IMR-90 (cell line): ENCODE results near the gene SEPTIN8. TPM values are rescaled to one million over a fixed set of nuclear protein-coding genes. Genes with fewer than 3 reads are reported as not detected.

Experiments
- ATAC-seq: fragments of 200-7000 bp; cut with Tn5 transposase; 2 replicates; pipeline ENCODE4 v1.9.1; 2020; ENCODE audit warnings: low read depth, mild to moderate bottlenecking, moderate library complexity
- BruUV-seq: library from RNA; stranded (reverse); fragments of 400-500 nt; replicated peaks from 2 replicates; lab custom pipeline; 2021; lab: Mats Ljungman, UMichigan
- CTCF ChIA-PET: fragments of 300-600 bp; formaldehyde crosslinking; extraction: SDS; loops from one replicate; lab custom pipeline; 2021; ENCODE audit warnings: antibody characterized with exemption; lab: Yijun Ruan, JAX
- POLR2A ChIA-PET: fragments of 300-600 bp; sonication (Branson Sonifier 250); formaldehyde crosslinking; loops from one replicate; lab custom pipeline; 2022; ENCODE audit warnings: antibody characterized with exemption; ENCODE audit not compliant: unreplicated experiment; lab: Charles Lee
- DNase-seq: peaks from one replicate; pipeline ENCODE4 v3.0.0; 2013
- H2AFZ ChIP-seq: replicated peaks from 2 replicates; pipeline ENCODE3; 2013; ENCODE audit warnings: low read length, mild to moderate bottlenecking; ENCODE audit not compliant: poor library complexity
- H2AK5ac ChIP-seq: 2 replicates; pipeline ENCODE4 v1.6.1; 2013; ENCODE audit warnings: low read depth, low read length, inconsistent platforms
- H2AK9ac ChIP-seq: replicated peaks from 2 replicates; pipeline ENCODE3; 2013; ENCODE audit warnings: mild to moderate bottlenecking, low read depth, low read length, moderate library complexity; ENCODE audit not compliant: poor library complexity
- H2BK120ac ChIP-seq: 2 replicates; pipeline ENCODE4 v1.6.1; 2013; ENCODE audit warnings: low read depth, low read length, inconsistent platforms
- H2BK15ac ChIP-seq: 3 replicates; pipeline ENCODE4 v1.6.1; 2013; ENCODE audit warnings: low read depth, low read length, inconsistent platforms
- H2BK20ac ChIP-seq: 2 replicates; pipeline ENCODE4 v1.6.1; 2013; ENCODE audit warnings: low read depth, mild to moderate bottlenecking, inconsistent platforms, low read length, moderate library complexity
- H2BK5ac ChIP-seq: 2 replicates; pipeline ENCODE4 v1.6.1; 2013; ENCODE audit warnings: mild to moderate bottlenecking, low read depth, low read length, inconsistent platforms; ENCODE audit not compliant: poor library complexity, severe bottlenecking
- H3K14ac ChIP-seq: replicated peaks from 2 replicates; pipeline ENCODE4 v1.6.1; 2013; ENCODE audit warnings: low read depth, low read length, inconsistent platforms
- H3K18ac ChIP-seq: 2 replicates; pipeline ENCODE4 v1.6.1; 2013; ENCODE audit warnings: low read depth, low read length, control low read depth
- H3K23ac ChIP-seq: 2 replicates; pipeline ENCODE4 v1.6.1; 2013; ENCODE audit warnings: low read depth, low read length, inconsistent platforms
- H3K27ac ChIP-seq: 2 replicates; pipeline ENCODE4 v1.5.1; 2013; ENCODE audit warnings: mild to moderate bottlenecking, control low read depth, low read length; ENCODE audit not compliant: insufficient read depth
- H3K27me3 ChIP-seq: 2 replicates; pipeline ENCODE4 v1.6.1; 2013; ENCODE audit warnings: low read length; ENCODE audit not compliant: control insufficient read depth, insufficient read depth
- H3K36me3 ChIP-seq: 2 replicates; pipeline ENCODE4 v1.6.1; 2013; ENCODE audit warnings: low read length, mixed read lengths; ENCODE audit not compliant: control insufficient read depth, insufficient read depth
- H3K4ac ChIP-seq: 2 replicates; pipeline ENCODE4 v1.6.1; 2013; ENCODE audit warnings: low read depth, low read length, inconsistent platforms
- H3K4me1 ChIP-seq: 2 replicates; pipeline ENCODE4 v1.6.1; 2013; ENCODE audit warnings: low read length, mixed read lengths; ENCODE audit not compliant: control insufficient read depth, insufficient read depth
- H3K4me2 ChIP-seq: 2 replicates; pipeline ENCODE4 v1.6.1; 2013; ENCODE audit warnings: low read depth, mild to moderate bottlenecking, control low read depth, low read length, moderate library complexity
- H3K4me3 ChIP-seq: 2 replicates; pipeline ENCODE4 v1.5.1; 2013; ENCODE audit warnings: low read depth, mild to moderate bottlenecking, control low read depth, low read length, moderate library complexity; ENCODE audit not compliant: insufficient read depth
- H3K56ac ChIP-seq: 2 replicates; pipeline ENCODE4 v1.6.1; 2013; ENCODE audit warnings: low read length, inconsistent platforms; ENCODE audit not compliant: insufficient read depth; ENCODE audit errors: extremely low read depth
- H3K79me1 ChIP-seq, 2 experiments: 2 replicates each; pipeline ENCODE4 v1.6.1; 2013; ENCODE audit warnings: low read length in 2 of 2, inconsistent platforms in 1 of 2, low read depth in 1 of 2
- H3K9ac ChIP-seq: 2 replicates; pipeline ENCODE4 v1.6.1; 2013; ENCODE audit warnings: low read depth, low read length, control low read depth
- H3K9me1 ChIP-seq: 2 replicates; pipeline ENCODE4 v1.6.1; 2013; ENCODE audit warnings: low read length, inconsistent platforms; ENCODE audit not compliant: insufficient read depth
- H3K9me3 ChIP-seq: 2 replicates; pipeline ENCODE4 v1.6.1; 2013; ENCODE audit warnings: low read length; ENCODE audit not compliant: control insufficient read depth, insufficient read depth
- H4K20me1 ChIP-seq: 2 replicates; pipeline ENCODE4 v1.6.1; 2013; ENCODE audit warnings: low read length, inconsistent platforms; ENCODE audit not compliant: insufficient read depth
- H4K5ac ChIP-seq: 2 replicates; pipeline ENCODE4 v1.6.1; 2013; ENCODE audit warnings: mild to moderate bottlenecking, low read depth, low read length, control low read depth
- H4K8ac ChIP-seq, 2 experiments: 2 replicates each; pipeline ENCODE4 v1.6.1; 2013; ENCODE audit warnings: low read depth in 2 of 2, low read length in 2 of 2, control low read depth in 1 of 2, inconsistent platforms in 1 of 2
- H4K91ac ChIP-seq: 2 replicates; pipeline ENCODE4 v1.6.1; 2013; ENCODE audit warnings: low read depth, low read length, inconsistent platforms; ENCODE audit not compliant: insufficient read depth
- CEBPB ChIP-seq: IDR thresholded peaks from 2 replicates; pipeline ENCODE4 v1.6.1; 2012; ENCODE audit warnings: low read depth, low read length, improper control_type of control experiment
- CHD1 ChIP-seq: IDR thresholded peaks from 2 replicates; pipeline ENCODE4 v1.6.1; 2012; ENCODE audit warnings: low read depth, low read length, improper control_type of control experiment
- CTCF ChIP-seq: conservative IDR thresholded peaks from 2 replicates; pipeline ENCODE4 v1.5.1; 2012; ENCODE audit warnings: mild to moderate bottlenecking, low read depth, low read length, improper control_type of control experiment
- FOS ChIP-seq: fragments of 150-350 bp; IDR thresholded peaks from 2 replicates; pipeline ENCODE4 v1.6.1; 2016; ENCODE audit warnings: low read depth, low read length
- MAFK ChIP-seq: IDR thresholded peaks from 2 replicates; pipeline ENCODE4 v1.6.1; 2012; ENCODE audit warnings: low read depth, low read length, improper control_type of control experiment
- MAZ ChIP-seq: IDR thresholded peaks from 2 replicates; pipeline ENCODE4 v1.6.1; 2012; ENCODE audit warnings: low read depth, mild to moderate bottlenecking, low read length, improper control_type of control experiment, moderate library complexity, borderline replicate concordance
- MXI1 ChIP-seq: IDR thresholded peaks from 2 replicates; pipeline ENCODE4 v1.6.1; 2012; ENCODE audit warnings: low read depth, mild to moderate bottlenecking, low read length, moderate library complexity, borderline replicate concordance
- NFE2L2 ChIP-seq: fragments of 150-350 bp; IDR thresholded peaks from 2 replicates; pipeline ENCODE4 v1.6.1; 2016; ENCODE audit warnings: low read depth, mild to moderate bottlenecking, low read length
- POLR2A ChIP-seq: IDR thresholded peaks from 2 replicates; pipeline ENCODE4 v1.6.1; 2012; ENCODE audit warnings: mild to moderate bottlenecking, low read depth, low read length
- RAD21 ChIP-seq: IDR thresholded peaks from 2 replicates; pipeline ENCODE4 v1.6.1; 2012; ENCODE audit warnings: low read length, improper control_type of control experiment
- RCOR1 ChIP-seq: IDR thresholded peaks from 2 replicates; pipeline ENCODE4 v1.6.1; 2012; ENCODE audit warnings: mild to moderate bottlenecking, low read length, improper control_type of control experiment; ENCODE audit not compliant: insufficient replicate concordance
- RFX5 ChIP-seq: IDR thresholded peaks from 2 replicates; pipeline ENCODE4 v1.8.0; 2012; ENCODE audit warnings: low read depth, mild to moderate bottlenecking, low read length, moderate library complexity
- SMC3 ChIP-seq: fragments of 150-350 bp; IDR thresholded peaks from 2 replicates; pipeline ENCODE4 v1.6.1; 2016; ENCODE audit warnings: low read depth, mild to moderate bottlenecking, antibody characterized with exemption, low read length, moderate library complexity
- USF2 ChIP-seq: fragments of 150-350 bp; IDR thresholded peaks from 2 replicates; pipeline ENCODE4 v1.6.1; 2017; ENCODE audit warnings: mild to moderate bottlenecking, antibody characterized with exemption, low read length, low read depth
- WGBS, 2 experiments: methylation state at CpG; one replicate each; pipeline versions ENCODE4 v1.1.5 to v1.1.7; 2013; ENCODE audit warnings: missing lambda C conversion rate in 2 of 2; ENCODE audit not compliant: insufficient read length in 1 of 2; ENCODE audit errors: extremely low coverage in 2 of 2; 5-methylcytosine and 5-hydroxymethylcytosine counted together
- dilution Hi-C: fragments of 300-500 bp; cut with HindIII; formaldehyde crosslinking; loops from one replicate; pipeline ENCODE4 v1.14.3; 2018; ENCODE audit warnings: low sequenced_read_pairs; ENCODE audit not compliant: unreplicated experiment
- in situ Hi-C: fragments of 300-500 bp; cut with MboI; formaldehyde crosslinking; loops from 3 replicates; pipeline ENCODE4 v1.14.3; 2019; ENCODE audit warnings: low sequenced_read_pairs, inconsistent platforms, mixed read lengths
- intact Hi-C: fragments of 100-400 bp; cut with micrococcal nuclease; formaldehyde crosslinking; loops from 2 replicates; pipeline ENCODE4 v1.10.0; 2022
- polyA plus RNA-seq, 3 experiments: library from polyadenylated mRNA; depleted of rRNA; stranded (reverse); fragments of >200 nt; gene quantifications; 2 replicates each; pipeline ENCODE4 v1.2.3, GENCODE V29; 2012; ENCODE audit warnings: low replicate concordance in 1 of 3
- total RNA-seq: library from RNA; depleted of rRNA; stranded (reverse); fragments of >200 nt; gene quantifications from 2 replicates; pipeline ENCODE4 v1.2.3, GENCODE V29; 2012

SEPTIN8 gene
- total and polyA plus RNA-seq, 2 of the 4 experiments (the other 2 are of a cell fraction): 56.2 to 67.2 TPM

GRCh38 chr5:132823481-132824050, 46.5 kb upstream of the SEPTIN8 start:
- H3K79me1 ChIP-seq: peaks cover 5 to 17% of the 10 kb centered on the region in 2 experiments; a peak in 3 of 4 replicates
- POLR2A ChIA-PET: no interaction called here
- no peak overlapping the region for H4K91ac ChIP-seq
- H4K5ac ChIP-seq: no peak overlapping the region
- H2BK120ac ChIP-seq: no peak overlapping the region
- no peak overlapping the region for H3K23ac ChIP-seq
- H3K9me1 ChIP-seq: no peaks in the 10 kb centered on the region
- H4K20me1 ChIP-seq: no peaks in the 10 kb centered on the region
- no peak overlapping the region for H3K4ac ChIP-seq
- no peak overlapping the region for H2BK20ac ChIP-seq
- no peak overlapping the region for H2BK5ac ChIP-seq
- TF ChIP-seq CHD1 (no peak), FOS (no peak), POLR2A (no peak), NFE2L2 (no peak), SMC3 (no peak), USF2 (no peak), MAZ (no peak), CTCF (no peak), RAD21 (no peak), MAFK (no peak), RFX5 (no peak), CEBPB (no peak), MXI1 (no peak), RCOR1 (no peak)
- H3K4me2 ChIP-seq: no peak overlapping the region
- H2BK15ac ChIP-seq: no peak overlapping the region
- H3K9ac ChIP-seq: no peak overlapping the region
- peak overlapping the region; percentile 44 for H2AK9ac ChIP-seq
- intact Hi-C loops (loop anchor here (5.0 kb wide), 3 partner anchors 161 to 316 kb away; no protein-coding TSS in a partner anchor), dilution Hi-C loops (no loop called here), in situ Hi-C loops (no loop called here)
- no peak for DNase-seq
- H3K4me1 ChIP-seq: peaks cover 10% of the 10 kb centered on the region; the same call in 1 of the 2 replicates
- CTCF ChIA-PET: interaction anchor here (0.5 kb wide), 1 partner anchor 726 kb away, joined by 4 read pairs; no protein-coding TSS in a partner anchor
- no peak for ATAC-seq
- H3K36me3 ChIP-seq: peaks cover 6% of the 10 kb centered on the region; the same call in 1 of the 2 replicates
- H3K27ac ChIP-seq: no peak overlapping the region
- H4K8ac ChIP-seq: no peak overlapping the region
- H3K27me3 ChIP-seq: no peaks in the 10 kb centered on the region
- no peak overlapping the region for H3K56ac ChIP-seq
- BruUV-seq: no TSS peak
- WGBS, 2 experiments: no CpG with 5 or more reads among the region's 7 CpGs
- no peak overlapping the region for H3K4me3 ChIP-seq
- no peaks in the 10 kb centered on the region for H3K9me3 ChIP-seq
- no peak overlapping the region for H2AK5ac ChIP-seq
- no peak overlapping the region for H3K18ac ChIP-seq
- no peak overlapping the region for H3K14ac ChIP-seq
- H2AFZ ChIP-seq: no peak overlapping the region
